Astrocyte (in vitro differentiated cells and primary cell): ENCODE results near the gene ELP4. TPM values are rescaled to one million over a fixed set of nuclear protein-coding genes. Genes with fewer than 3 reads are reported as not detected.

Experiments used
- DNase-seq: peaks from one replicate; pipeline ENCODE4 v3.0.0-alpha.2; 2010; ENCODE audit warnings: low read depth
- FAIRE-seq: peaks from 2 replicates; lab custom pipeline; 2011; peaks lifted over from hg19 to GRCh38; lab: Jason Lieb, UNC
- H2AFZ ChIP-seq: 2 replicates; pipeline ENCODE4 v1.6.0; 2012; ENCODE audit warnings: low read depth, low read length, inconsistent platforms
- H3K27ac ChIP-seq: 2 replicates; pipeline ENCODE4 v1.5.1; 2011; ENCODE audit warnings: low read depth, low read length, inconsistent platforms
- H3K27me3 ChIP-seq: 2 replicates; pipeline ENCODE4 v1.6.0; 2011; ENCODE audit warnings: low read length, inconsistent platforms; ENCODE audit not compliant: insufficient read depth
- H3K36me3 ChIP-seq: 2 replicates; pipeline ENCODE4 v1.5.1; 2011; ENCODE audit warnings: low read length, inconsistent platforms; ENCODE audit not compliant: insufficient read depth
- H3K4me1 ChIP-seq: 2 replicates; pipeline ENCODE4 v1.5.1; 2011; ENCODE audit warnings: low read length, inconsistent platforms; ENCODE audit not compliant: insufficient read depth
- H3K4me2 ChIP-seq: 2 replicates; pipeline ENCODE4 v1.6.0; 2012; ENCODE audit warnings: low read length, inconsistent platforms
- H3K4me3 ChIP-seq: 2 replicates; pipeline ENCODE4 v1.5.1; 2011; ENCODE audit warnings: low read depth, mild to moderate bottlenecking, low read length, inconsistent platforms; ENCODE audit not compliant: insufficient read depth
- H3K79me2 ChIP-seq: 2 replicates; pipeline ENCODE4 v1.6.0; 2012; ENCODE audit warnings: mild to moderate bottlenecking, low read length, inconsistent platforms; ENCODE audit not compliant: insufficient read depth
- H3K9ac ChIP-seq: 2 replicates; pipeline ENCODE4 v1.6.0; 2012; ENCODE audit warnings: mild to moderate bottlenecking, low read length, inconsistent platforms
- H3K9me3 ChIP-seq: 2 replicates; pipeline ENCODE4 v1.5.1; 2012; ENCODE audit warnings: low read depth, mild to moderate bottlenecking, low read length, inconsistent platforms; ENCODE audit not compliant: insufficient read depth
- H4K20me1 ChIP-seq: 2 replicates; pipeline ENCODE4 v1.6.0; 2012; ENCODE audit warnings: low read length, inconsistent platforms; ENCODE audit not compliant: insufficient read depth
- H3K27ac Mint-ChIP-seq: one replicate; pipeline ENCODE4 v1.8.0; 2021; ENCODE audit warnings: mild to moderate bottlenecking, mixed read lengths; ENCODE audit not compliant: unreplicated experiment
- H3K27me3 Mint-ChIP-seq: one replicate; pipeline ENCODE4 v1.8.0; 2021; ENCODE audit warnings: low read depth, mixed read lengths; ENCODE audit not compliant: unreplicated experiment
- H3K36me3 Mint-ChIP-seq: one replicate; pipeline ENCODE4 v1.8.0; 2021; ENCODE audit warnings: low read depth, mixed read lengths; ENCODE audit not compliant: unreplicated experiment
- H3K4me1 Mint-ChIP-seq: one replicate; pipeline ENCODE4 v1.8.0; 2021; ENCODE audit warnings: low read depth, mixed read lengths; ENCODE audit not compliant: unreplicated experiment
- H3K4me3 Mint-ChIP-seq: one replicate; pipeline ENCODE4 v1.8.0; 2021; ENCODE audit warnings: mild to moderate bottlenecking, moderate library complexity, mixed read lengths; ENCODE audit not compliant: unreplicated experiment
- H3K9me3 Mint-ChIP-seq: one replicate; pipeline ENCODE4 v1.8.0; 2021; ENCODE audit warnings: mild to moderate bottlenecking, mixed read lengths; ENCODE audit not compliant: unreplicated experiment
- CTCF ChIP-seq: IDR thresholded peaks from 2 replicates; pipeline ENCODE4 v1.5.1; 2011; ENCODE audit warnings: low read depth, mild to moderate bottlenecking, inconsistent platforms, low read length, moderate library complexity; ENCODE audit not compliant: insufficient read depth
- EZH2 ChIP-seq: IDR thresholded peaks from 2 replicates; pipeline ENCODE4 v1.6.1; 2012; ENCODE audit warnings: mild to moderate bottlenecking, low read length, inconsistent platforms; ENCODE audit not compliant: insufficient read depth
- total RNA-seq: library from RNA; stranded (reverse); gene quantifications from 2 replicates; pipeline ENCODE4 v1.2.1, GENCODE V29; 2021

Gene ELP4
- total RNA-seq, 1 donor from 2014 or later, result 12.9 TPM

- H3K4me3 ChIP-seq, result no peak overlapping the region
- no peak for FAIRE-seq
Measured at GRCh38 chr11:31823644-31824331, 314.2 kb downstream of the ELP4 start.

GRCh38 chr11:31824332-31824878 is 314.8 kb downstream of the ELP4 start:
- no peak for TF ChIP-seq EZH2
- TF ChIP-seq CTCF, result no peak
- no peaks in the 10 kb centered on the region for H3K79me2 ChIP-seq
- FAIRE-seq (no peak), DNase-seq (no peak)
- no peak overlapping the region for H3K9ac ChIP-seq
- H4K20me1 ChIP-seq, result no peaks in the 10 kb centered on the region
- Mint-ChIP-seq H3K27me3 (peaks cover 76% of the 10 kb centered on the region), H3K4me1 (peaks cover 12% of the 10 kb centered on the region), H3K4me3 (no peak overlapping the region), H3K27ac (no peak overlapping the region), H3K36me3 (no peaks in the 10 kb centered on the region), H3K9me3 (peaks cover 19% of the 10 kb centered on the region)
- no peaks in the 10 kb centered on the region for H3K36me3 ChIP-seq
- peaks cover 14% of the 10 kb centered on the region for H3K4me1 ChIP-seq
- H3K27ac ChIP-seq, result no peak overlapping the region
- H2AFZ ChIP-seq, result no peak overlapping the region
- H3K4me3 ChIP-seq, result no peak overlapping the region
- H3K9me3 ChIP-seq, result no peaks in the 10 kb centered on the region
- no peak overlapping the region for H3K4me2 ChIP-seq
- peaks cover 80% of the 10 kb centered on the region for H3K27me3 ChIP-seq

More at GRCh38 chr11:31823644-31824331, 314.2 kb downstream of the ELP4 start:
- no peak for DNase-seq
- peaks cover 19% of the 10 kb centered on the region for H3K9me3 Mint-ChIP-seq
- no peak overlapping the region for H3K27ac Mint-ChIP-seq
- Histone ChIP-seq H3K4me1 (peaks cover 14% of the 10 kb centered on the region), H3K79me2 (no peaks in the 10 kb centered on the region), H3K27ac (no peak overlapping the region), H3K9ac (no peak overlapping the region), H4K20me1 (no peaks in the 10 kb centered on the region), H2AFZ (no peak overlapping the region), H3K4me2 (no peak overlapping the region), H3K36me3 (no peaks in the 10 kb centered on the region), H3K9me3 (no peaks in the 10 kb centered on the region), H3K27me3 (peaks cover 79% of the 10 kb centered on the region)
- no peak for TF ChIP-seq CTCF
- peak; percentile 46 for TF ChIP-seq EZH2
- no peaks in the 10 kb centered on the region for H3K36me3 Mint-ChIP-seq
- H3K4me1 Mint-ChIP-seq, result peaks cover 12% of the 10 kb centered on the region
- H3K4me3 Mint-ChIP-seq, result no peak overlapping the region
- H3K27me3 Mint-ChIP-seq, result peaks cover 77% of the 10 kb centered on the region
